Upper lobe of left lung (tissue), 4 donors: ENCODE measurements around the gene PPEF2.

Experiments
- CTCF ChIP-seq, 6 experiments: fragments of 450-650 bp in 4 of 6; fragments of 200-600 bp in 2 of 6; sonication (generic) in 2 of 6; IDR thresholded peaks; one replicate each; pipeline ENCODE4 v1.5.1; 2016 to 2019; ENCODE audit warnings: antibody characterized with exemption in 6 of 6
- EP300 ChIP-seq, 4 donors: sonication (generic); formaldehyde crosslinking; IDR thresholded peaks; one replicate each; pipeline ENCODE4 v1.5.1; 2017; ENCODE audit warnings: antibody characterized with exemption in 4 of 4, control low read depth in 2 of 4
- POLR2A ChIP-seq, 4 donors: fragments of 450-650 bp; IDR thresholded peaks; one replicate each; pipeline ENCODE4 v1.5.1; 2016 to 2017; ENCODE audit warnings: antibody characterized with exemption in 4 of 4, mild to moderate bottlenecking in 2 of 4
- POLR2AphosphoS5 ChIP-seq, 2 donors: sonication (generic); formaldehyde crosslinking; IDR thresholded peaks; one replicate each; pipeline ENCODE4 v1.5.1; 2017; ENCODE audit warnings: antibody characterized with exemption in 2 of 2

- TF ChIP-seq CTCF (IDR thresholded peaks at IDR 0.05) (no peak), POLR2A (IDR thresholded peaks at IDR 0.05) (no peak), EP300 (IDR thresholded peaks at IDR 0.05) (no peak), POLR2AphosphoS5 (IDR thresholded peaks at IDR 0.05) (no peak)
These were observed 10.6 kb downstream of the PPEF2 start for GRCh38 chr4:75891611-75892010.
